Mesothelial cell of epicardium (in vitro differentiated cells): Measurements from ENCODE around the gene ZNF451. TPM values are rescaled to one million over a fixed set of nuclear protein-coding genes. Genes with fewer than 3 reads are reported as not detected.

Experiments
- DNase-seq, 2 experiments: peaks; one replicate each; pipeline ENCODE4 v3.0.0; 2021; ENCODE audit warnings: low spot score in 2 of 2; ENCODE audit not compliant: unreplicated experiment in 2 of 2
- H3K27ac Mint-ChIP-seq: 2 replicates; pipeline ENCODE4 v1.8.0; 2021; ENCODE audit warnings: mixed read lengths
- H3K27me3 Mint-ChIP-seq: 2 replicates; pipeline ENCODE4 v1.8.0; 2021; ENCODE audit warnings: low read depth, mixed read lengths
- H3K36me3 Mint-ChIP-seq: 2 replicates; pipeline ENCODE4 v1.8.0; 2021; ENCODE audit warnings: mixed read lengths
- H3K4me1 Mint-ChIP-seq: 2 replicates; pipeline ENCODE4 v1.8.0; 2021; ENCODE audit warnings: mixed read lengths
- H3K4me3 Mint-ChIP-seq: 2 replicates; pipeline ENCODE4 v1.8.0; 2021; ENCODE audit warnings: mild to moderate bottlenecking, moderate library complexity, mixed read lengths
- H3K9me3 Mint-ChIP-seq: 2 replicates; pipeline ENCODE4 v1.8.0; 2021; ENCODE audit warnings: mixed read lengths
- total RNA-seq: library from RNA; stranded (reverse); gene quantifications from 3 replicates; pipeline ENCODE4 v1.2.1, GENCODE V29; 2021
- TF ChIP-seq, protein P1 (sequence below): fragments of 200-600 bp; sonication (generic); IDR thresholded peaks from one replicate; pipeline ENCODE4 v1.5.0; 2021; ENCODE audit warnings: antibody characterized with exemption; ENCODE audit not compliant: unreplicated experiment

Gene ZNF451
- total RNA-seq, 1 donor from 2014 or later = 79.9 TPM

DNA sequence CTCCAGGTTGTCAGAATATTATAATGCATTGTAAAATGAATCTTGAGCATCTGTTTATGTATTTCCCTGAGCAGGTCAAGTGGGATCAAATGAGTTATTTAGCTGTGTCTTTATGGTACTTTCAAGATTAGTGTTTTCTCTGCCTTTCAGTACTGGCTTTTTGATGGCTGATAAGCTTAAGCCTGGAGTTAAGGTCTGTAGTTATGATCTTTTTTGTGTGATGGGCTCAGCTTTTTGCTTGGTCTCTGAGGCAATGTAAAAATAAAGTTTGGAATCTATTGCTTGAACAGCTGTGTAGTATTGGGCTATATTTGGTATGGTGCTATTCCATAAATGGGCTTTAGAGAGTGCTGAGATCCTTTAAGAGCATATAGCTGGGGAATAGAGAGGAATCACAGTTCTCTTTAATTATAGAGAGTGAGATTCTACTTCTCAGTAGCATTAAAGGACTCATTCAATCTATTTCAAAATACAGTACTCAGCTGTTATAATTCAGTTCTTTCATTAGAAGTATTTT lies 40.7 kb downstream of the ZNF451 start:
- H3K4me1 Mint-ChIP-seq = peaks cover 18% of the 10 kb centered on the region
- H3K27me3 Mint-ChIP-seq = no peaks in the 10 kb centered on the region
- peaks cover 22% of the 10 kb centered on the region for H3K36me3 Mint-ChIP-seq
- no peak for DNase-seq
- H3K9me3 Mint-ChIP-seq = no peaks in the 10 kb centered on the region
- TF ChIP-seq, protein P1, sequence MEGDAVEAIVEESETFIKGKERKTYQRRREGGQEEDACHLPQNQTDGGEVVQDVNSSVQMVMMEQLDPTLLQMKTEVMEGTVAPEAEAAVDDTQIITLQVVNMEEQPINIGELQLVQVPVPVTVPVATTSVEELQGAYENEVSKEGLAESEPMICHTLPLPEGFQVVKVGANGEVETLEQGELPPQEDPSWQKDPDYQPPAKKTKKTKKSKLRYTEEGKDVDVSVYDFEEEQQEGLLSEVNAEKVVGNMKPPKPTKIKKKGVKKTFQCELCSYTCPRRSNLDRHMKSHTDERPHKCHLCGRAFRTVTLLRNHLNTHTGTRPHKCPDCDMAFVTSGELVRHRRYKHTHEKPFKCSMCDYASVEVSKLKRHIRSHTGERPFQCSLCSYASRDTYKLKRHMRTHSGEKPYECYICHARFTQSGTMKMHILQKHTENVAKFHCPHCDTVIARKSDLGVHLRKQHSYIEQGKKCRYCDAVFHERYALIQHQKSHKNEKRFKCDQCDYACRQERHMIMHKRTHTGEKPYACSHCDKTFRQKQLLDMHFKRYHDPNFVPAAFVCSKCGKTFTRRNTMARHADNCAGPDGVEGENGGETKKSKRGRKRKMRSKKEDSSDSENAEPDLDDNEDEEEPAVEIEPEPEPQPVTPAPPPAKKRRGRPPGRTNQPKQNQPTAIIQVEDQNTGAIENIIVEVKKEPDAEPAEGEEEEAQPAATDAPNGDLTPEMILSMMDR = no peak
- H3K27ac Mint-ChIP-seq = no peak overlapping the region
- no peak overlapping the region for H3K4me3 Mint-ChIP-seq

DNA sequence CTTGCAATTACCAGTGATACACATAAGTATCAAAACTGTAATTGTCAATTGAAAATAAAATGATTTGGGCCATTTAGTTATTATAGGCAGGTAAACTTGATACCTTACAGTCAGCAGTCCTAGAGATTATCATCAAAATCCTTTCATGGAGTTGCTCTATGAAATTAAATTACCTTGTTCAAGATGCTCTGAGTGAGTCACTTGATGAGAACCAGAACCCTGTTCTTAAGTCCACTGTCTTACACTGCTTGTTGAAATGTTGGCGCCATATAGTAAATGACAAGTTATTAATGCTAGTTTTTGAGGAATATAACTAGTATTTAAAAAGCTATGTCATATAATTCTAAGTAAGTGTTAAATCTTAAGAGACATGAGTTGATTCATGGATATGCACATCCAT lies 45.0 kb downstream of the ZNF451 start:
- no peaks in the 10 kb centered on the region for H3K9me3 Mint-ChIP-seq

DNA sequence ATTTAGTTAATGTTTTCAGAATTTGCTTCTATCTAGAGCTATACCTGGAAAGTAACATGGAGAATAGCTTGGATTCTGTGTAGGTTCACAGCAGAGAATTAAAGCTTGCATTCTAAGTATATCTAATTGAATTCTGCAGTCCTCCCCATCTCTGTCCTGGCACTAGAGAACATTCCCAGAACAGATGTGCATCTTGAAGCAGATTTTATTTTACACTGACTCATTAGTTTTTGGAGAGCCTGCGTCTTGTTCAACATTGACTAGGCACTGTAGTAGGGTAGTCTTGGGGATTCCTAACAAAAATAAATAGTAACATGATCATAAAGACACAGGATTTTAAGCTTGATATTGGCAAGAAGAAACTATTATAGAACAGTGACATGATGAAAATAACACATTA lies 45.9 kb downstream of the ZNF451 start:
- Mint-ChIP-seq H3K9me3 (no peaks in the 10 kb centered on the region), H3K36me3 (peaks cover 23% of the 10 kb centered on the region), H3K27me3 (no peaks in the 10 kb centered on the region), H3K4me3 (no peak overlapping the region), H3K27ac (no peak overlapping the region), H3K4me1 (peaks cover 16% of the 10 kb centered on the region)
- TF ChIP-seq, protein P1 = no peak
- no peak for DNase-seq

More for the DNA sequence above, 45.0 kb downstream of the ZNF451 start:
- H3K27ac Mint-ChIP-seq = no peak overlapping the region
- peaks cover 18% of the 10 kb centered on the region for H3K4me1 Mint-ChIP-seq
- H3K4me3 Mint-ChIP-seq = no peak overlapping the region
- TF ChIP-seq, protein P1 = no peak
- DNase-seq = no peak
- peaks cover 23% of the 10 kb centered on the region for H3K36me3 Mint-ChIP-seq
- H3K27me3 Mint-ChIP-seq = no peaks in the 10 kb centered on the region

DNA sequence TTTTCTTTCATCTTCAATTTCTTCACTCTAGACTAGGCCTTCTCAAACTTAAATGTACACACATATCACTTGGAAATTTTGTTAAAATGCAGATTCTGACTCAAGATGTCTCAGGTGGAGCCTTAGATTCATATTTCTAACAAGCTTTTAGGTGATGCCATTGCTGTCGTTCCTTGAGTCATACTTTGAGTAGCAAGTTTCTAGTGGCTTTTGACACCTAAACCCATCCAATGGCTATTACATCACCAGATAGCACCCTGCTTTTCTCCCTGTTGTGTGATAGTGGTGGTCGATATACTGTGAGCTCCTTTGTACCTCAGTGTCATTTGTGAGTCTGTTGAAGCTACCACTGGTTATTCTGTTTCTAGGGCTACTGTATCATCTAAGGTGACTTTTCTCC lies 47.4 kb downstream of the ZNF451 start:
- Mint-ChIP-seq H3K27me3 (no peaks in the 10 kb centered on the region), H3K9me3 (peaks cover 5% of the 10 kb centered on the region), H3K4me1 (peaks cover 11% of the 10 kb centered on the region), H3K27ac (no peak overlapping the region), H3K4me3 (no peak overlapping the region), H3K36me3 (peaks cover 29% of the 10 kb centered on the region)
- DNase-seq = no peak
- TF ChIP-seq, protein P1 = no peak

DNA sequence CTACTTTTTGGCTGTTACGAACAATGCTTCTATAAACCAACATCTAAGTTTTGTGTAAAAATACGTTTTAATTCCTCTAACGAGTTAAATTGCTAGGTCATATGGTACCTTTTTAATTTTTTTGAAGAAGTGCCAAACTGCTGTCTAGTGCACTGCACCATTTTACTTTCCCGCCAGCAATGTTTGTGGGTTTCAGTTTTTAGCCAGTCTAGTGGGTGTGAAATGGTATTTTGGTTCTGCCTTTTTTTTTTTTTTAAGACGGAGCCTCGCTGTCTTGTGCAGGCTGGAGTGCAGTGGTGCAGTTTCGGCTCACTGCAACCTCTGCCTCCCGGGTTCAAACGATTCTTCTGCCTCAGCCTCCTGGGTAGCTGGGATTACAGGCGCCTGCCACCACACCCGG lies 48.0 kb downstream of the ZNF451 start:
- Mint-ChIP-seq H3K9me3 (peaks cover 7% of the 10 kb centered on the region), H3K27ac (no peak overlapping the region)

More for the DNA sequence above, 48.0 kb downstream of the ZNF451 start:
- Mint-ChIP-seq H3K4me3 (no peak overlapping the region), H3K4me1 (peaks cover 11% of the 10 kb centered on the region), H3K36me3 (peaks cover 32% of the 10 kb centered on the region), H3K27me3 (no peaks in the 10 kb centered on the region)
- DNase-seq = no peak
- TF ChIP-seq, protein P1 = no peak
